HK-2 (cell line): Measurements from ENCODE around the gene TMPRSS7.

ENCODE experiments used
- DNase-seq: peaks from one replicate; pipeline ENCODE4 v3.0.0-alpha.2; 2018; ENCODE audit not compliant: unreplicated experiment

The TMPRSS7 gene

DNA sequence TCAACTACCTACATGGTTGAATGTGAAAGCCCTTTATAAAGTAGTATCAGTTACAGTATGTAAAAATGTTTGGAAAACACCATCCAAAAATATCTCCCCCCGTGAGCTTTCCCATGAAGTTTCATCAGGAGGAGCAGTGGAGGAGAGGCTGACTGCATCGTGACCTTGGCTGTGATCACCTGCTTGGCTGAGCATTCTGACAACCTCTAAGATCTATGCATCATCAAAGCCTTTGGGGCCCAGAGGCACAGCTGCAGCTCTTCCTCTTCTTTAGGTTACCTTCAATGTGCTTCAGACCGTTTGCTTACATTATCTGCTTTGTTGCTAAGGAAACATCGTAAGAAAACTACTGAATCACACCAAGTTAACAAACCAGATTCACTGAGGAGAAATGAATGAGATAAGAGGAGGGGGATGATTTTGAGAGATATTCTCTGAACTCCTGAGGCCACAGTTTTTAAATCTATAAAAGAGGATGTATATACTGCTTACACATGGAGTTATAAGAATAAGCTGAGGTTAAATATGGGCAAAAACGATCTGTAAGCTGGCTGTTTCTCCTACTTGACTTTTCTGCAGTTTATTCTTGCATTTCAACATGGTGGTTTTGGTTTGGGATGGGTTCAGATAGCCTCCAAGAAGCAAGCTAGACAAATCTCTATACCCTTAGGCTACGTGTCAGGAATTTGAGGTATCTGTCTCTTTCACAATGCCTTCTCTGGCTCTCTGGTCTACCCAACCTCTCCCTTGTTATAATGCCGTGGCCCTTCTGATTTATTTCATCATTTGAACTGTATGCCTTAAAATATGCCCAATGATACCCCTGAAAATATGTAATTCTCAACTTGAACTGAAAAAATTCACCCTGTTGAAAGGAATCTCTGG lies 94.5 kb downstream of the TMPRSS7 start:
- DNase-seq, result no peak

- DNase-seq, result no peak
These were observed 95.5 kb downstream of the TMPRSS7 start for GRCh38 chr3:112129925-112130637.

GRCh38 chr3:112130638-112130993 lies 96.1 kb downstream of the TMPRSS7 start:
- DNase-seq, result no peak
